Ascending aorta (tissue), 2 donors: ENCODE data around the gene SLC38A1. TPM values are rescaled to one million over a fixed set of nuclear protein-coding genes. Genes with fewer than 3 reads are reported as not detected.

ENCODE experiments used
- DNase-seq, 2 donors: peaks; one replicate each; pipeline ENCODE4 v3.0.0-alpha.2; 2019; ENCODE audit warnings: low spot score in 2 of 2
- H3K27ac ChIP-seq, 2 donors: fragments of 200-600 bp; sonication (generic); one replicate each; pipeline ENCODE4 v1.5.1; 2016 to 2017; ENCODE audit warnings: mild to moderate bottlenecking in 1 of 2
- H3K27me3 ChIP-seq: fragments of 200-600 bp; sonication (generic); one replicate; pipeline ENCODE4 v1.5.1; 2017
- H3K36me3 ChIP-seq, 2 donors: fragments of 200-600 bp; sonication (generic); one replicate each; pipeline ENCODE4 v1.5.1; 2016
- H3K4me1 ChIP-seq, 2 donors: fragments of 200-600 bp; sonication (generic); one replicate each; pipeline ENCODE4 v1.5.1; 2016 to 2017; ENCODE audit warnings: mild to moderate bottlenecking in 1 of 2
- H3K4me3 ChIP-seq, 2 donors: fragments of 200-600 bp; sonication (generic); one replicate each; pipeline ENCODE4 v1.5.1; 2016 to 2017; ENCODE audit warnings: mild to moderate bottlenecking in 1 of 2
- H3K9me3 ChIP-seq, 2 donors: fragments of 200-600 bp; sonication (generic); one replicate each; pipeline ENCODE4 v1.5.1; 2016
- CTCF ChIP-seq, 3 experiments: fragments of 200-600 bp in 2 of 3; fragments of 450-650 bp in 1 of 3; sonication (generic) in 2 of 3; IDR thresholded peaks; one replicate each; pipeline ENCODE4 v1.5.1; 2016 to 2019; ENCODE audit warnings: antibody characterized with exemption in 3 of 3, mild to moderate bottlenecking in 1 of 3, moderate library complexity in 1 of 3
- intact Hi-C: fragments of 100-400 bp; cut with DNase I; formaldehyde crosslinking; loops from one replicate; pipeline ENCODE4 v1.15.1; 2023
- total RNA-seq: library from RNA; depleted of rRNA; stranded (reverse); fragments of >200 nt; gene quantifications from one replicate; pipeline ENCODE4 v1.1.0, GENCODE V29; 2016

The SLC38A1 gene
- total RNA-seq, result 12.8 TPM

GRCh38 chr12:46268583-46269428 is at the start of gene SLC38A1:
Gene SLC38A1 (minus strand): TSS chr12:46269043. CDS start chr12:46239800, 29,243 bp downstream.
- intact Hi-C loops, result loop anchor here (2.0 to 5.0 kb wide), 5 partner anchors 47 to 392 kb away; partner anchors contain the start of genes SCAF11 and SLC38A2
- H3K36me3 ChIP-seq, result no peaks in the 10 kb centered on the region
- no peaks in the 10 kb centered on the region for H3K9me3 ChIP-seq
- H3K4me1 ChIP-seq, result peaks cover 0 to 15% of the 10 kb centered on the region in 2 donors
- DNase-seq, result peak; percentile 75 to 91
- no peaks in the 10 kb centered on the region for H3K27me3 ChIP-seq
- peak within 1 kb of the TSS; percentile 65 to 77 for H3K4me3 ChIP-seq
- no peak for TF ChIP-seq CTCF (IDR thresholded peaks at IDR 0.05)
- peak within 1 kb of the TSS; percentile 78 to 86 for H3K27ac ChIP-seq

- H3K4me3 ChIP-seq, result no peak overlapping the region
- TF ChIP-seq CTCF (IDR thresholded peaks at IDR 0.05), result no peak
- H3K4me1 ChIP-seq, result no peaks in the 10 kb centered on the region
- H3K36me3 ChIP-seq, result no peaks in the 10 kb centered on the region
- intact Hi-C loops, result no loop called here
- DNase-seq, result no peak
- H3K9me3 ChIP-seq, result peaks cover 0 to 7% of the 10 kb centered on the region in 2 donors
- H3K27ac ChIP-seq, result no peak overlapping the region
- no peaks in the 10 kb centered on the region for H3K27me3 ChIP-seq
Observed at GRCh38 chr12:46318037-46318436, 49.2 kb upstream of the SLC38A1 start.

- no peaks in the 10 kb centered on the region for H3K27me3 ChIP-seq
- H3K27ac ChIP-seq, result no peak overlapping the region
- intact Hi-C loops, result no loop called here
Observed at GRCh38 chr12:46304070-46304469, 35.2 kb upstream of the SLC38A1 start.

GRCh38 chr12:46303039-46303666 is 34.3 kb upstream of the SLC38A1 start:
- no peaks in the 10 kb centered on the region for H3K4me1 ChIP-seq
- no peak overlapping the region for H3K27ac ChIP-seq
- no peaks in the 10 kb centered on the region for H3K36me3 ChIP-seq
- no peaks in the 10 kb centered on the region for H3K27me3 ChIP-seq
- peak in 2 of 3 experiments; percentile 12 to 45 for TF ChIP-seq CTCF (IDR thresholded peaks at IDR 0.05)
- intact Hi-C loops, result no loop called here
- H3K9me3 ChIP-seq, result no peaks in the 10 kb centered on the region
- DNase-seq, result no peak
- H3K4me3 ChIP-seq, result no peak overlapping the region

More at GRCh38 chr12:46304070-46304469, 35.2 kb upstream of the SLC38A1 start:
- Histone ChIP-seq H3K9me3 (no peaks in the 10 kb centered on the region), H3K4me3 (no peak overlapping the region), H3K36me3 (no peaks in the 10 kb centered on the region), H3K4me1 (no peaks in the 10 kb centered on the region)
- DNase-seq, result no peak
- no peak for TF ChIP-seq CTCF (IDR thresholded peaks at IDR 0.05)

- no peak for DNase-seq
- H3K27me3 ChIP-seq, result no peaks in the 10 kb centered on the region
- TF ChIP-seq CTCF (IDR thresholded peaks at IDR 0.05), result no peak
- H3K4me3 ChIP-seq, result no peak overlapping the region
- H3K4me1 ChIP-seq, result no peaks in the 10 kb centered on the region
- no peaks in the 10 kb centered on the region for H3K36me3 ChIP-seq
- intact Hi-C loops, result no loop called here
- H3K27ac ChIP-seq, result no peak overlapping the region
- H3K9me3 ChIP-seq, result no peaks in the 10 kb centered on the region
Observed at GRCh38 chr12:46300910-46301309, 32.1 kb upstream of the SLC38A1 start.
